Gastrocnemius medialis (tissue), 4 donors: ENCODE results near the gene DONSON.

Source experiments
- POLR2A ChIP-seq, 2 donors: fragments of 450-650 bp; IDR thresholded peaks; one replicate each; pipeline ENCODE4 v1.6.1; 2017; ENCODE audit warnings: antibody characterized with exemption in 2 of 2, mild to moderate bottlenecking in 2 of 2, moderate library complexity in 2 of 2
- TF ChIP-seq, protein P1 (sequence below), 5 experiments: fragments of 450-650 bp in 3 of 5; fragments of 200-600 bp in 2 of 5; sonication (generic) in 2 of 5; IDR thresholded peaks in 4 of 5; conservative IDR thresholded peaks in 1 of 5; 1 replicate in 4 of 5; 2 replicates in 1 of 5; pipeline ENCODE4 v1.5.1; 2016 to 2019; ENCODE audit warnings: antibody characterized with exemption in 5 of 5, mild to moderate bottlenecking in 3 of 5, moderate library complexity in 3 of 5

DNA sequence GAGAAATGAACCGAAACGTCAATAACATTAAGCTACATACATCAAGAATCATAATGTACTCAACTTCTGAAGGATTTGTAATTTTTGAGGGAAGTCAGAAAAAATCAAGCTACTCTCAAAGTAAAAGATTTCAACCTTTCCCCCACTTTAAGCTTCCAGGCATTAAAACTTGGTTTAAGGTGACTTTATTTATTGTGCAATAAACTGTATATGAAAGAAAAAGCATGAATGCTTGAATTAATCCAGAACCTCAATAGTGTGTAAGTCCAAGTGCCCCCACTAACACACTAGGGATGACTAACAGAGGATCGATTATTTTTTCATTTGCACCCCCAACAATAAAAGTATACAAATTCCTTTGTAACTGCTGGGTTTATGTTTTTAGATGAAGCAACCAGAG is 57.5 kb downstream of the DONSON start:
- no peak for TF ChIP-seq POLR2A (IDR thresholded peaks at IDR 0.05)
- TF ChIP-seq, protein P1, sequence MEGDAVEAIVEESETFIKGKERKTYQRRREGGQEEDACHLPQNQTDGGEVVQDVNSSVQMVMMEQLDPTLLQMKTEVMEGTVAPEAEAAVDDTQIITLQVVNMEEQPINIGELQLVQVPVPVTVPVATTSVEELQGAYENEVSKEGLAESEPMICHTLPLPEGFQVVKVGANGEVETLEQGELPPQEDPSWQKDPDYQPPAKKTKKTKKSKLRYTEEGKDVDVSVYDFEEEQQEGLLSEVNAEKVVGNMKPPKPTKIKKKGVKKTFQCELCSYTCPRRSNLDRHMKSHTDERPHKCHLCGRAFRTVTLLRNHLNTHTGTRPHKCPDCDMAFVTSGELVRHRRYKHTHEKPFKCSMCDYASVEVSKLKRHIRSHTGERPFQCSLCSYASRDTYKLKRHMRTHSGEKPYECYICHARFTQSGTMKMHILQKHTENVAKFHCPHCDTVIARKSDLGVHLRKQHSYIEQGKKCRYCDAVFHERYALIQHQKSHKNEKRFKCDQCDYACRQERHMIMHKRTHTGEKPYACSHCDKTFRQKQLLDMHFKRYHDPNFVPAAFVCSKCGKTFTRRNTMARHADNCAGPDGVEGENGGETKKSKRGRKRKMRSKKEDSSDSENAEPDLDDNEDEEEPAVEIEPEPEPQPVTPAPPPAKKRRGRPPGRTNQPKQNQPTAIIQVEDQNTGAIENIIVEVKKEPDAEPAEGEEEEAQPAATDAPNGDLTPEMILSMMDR (IDR thresholded peaks at IDR 0.05 in 4 of 5, conservative IDR thresholded peaks at IDR 0.05 in 1 of 5), result no peak
